GM12864 (cell line): ENCODE results near the gene HTRA3.
A peak's percentile ranks its signal among the peaks of the same experiment; 100 is the strongest.

Experiments
- DNase-seq: peaks from one replicate; pipeline ENCODE4 v3.0.0-alpha.2; 2011; ENCODE audit warnings: low read depth
- H3K4me3 ChIP-seq: 2 replicates; pipeline ENCODE4 v1.5.1; 2011; ENCODE audit warnings: mild to moderate bottlenecking, low read depth, low read length, control low read depth
- CTCF ChIP-seq: IDR thresholded peaks from 2 replicates; pipeline ENCODE4 v1.5.1; 2011; ENCODE audit warnings: low read depth, mild to moderate bottlenecking, moderate library complexity, low read length, control low read depth, inconsistent platforms; ENCODE audit errors: missing control alignments

HTRA3 gene

DNA sequence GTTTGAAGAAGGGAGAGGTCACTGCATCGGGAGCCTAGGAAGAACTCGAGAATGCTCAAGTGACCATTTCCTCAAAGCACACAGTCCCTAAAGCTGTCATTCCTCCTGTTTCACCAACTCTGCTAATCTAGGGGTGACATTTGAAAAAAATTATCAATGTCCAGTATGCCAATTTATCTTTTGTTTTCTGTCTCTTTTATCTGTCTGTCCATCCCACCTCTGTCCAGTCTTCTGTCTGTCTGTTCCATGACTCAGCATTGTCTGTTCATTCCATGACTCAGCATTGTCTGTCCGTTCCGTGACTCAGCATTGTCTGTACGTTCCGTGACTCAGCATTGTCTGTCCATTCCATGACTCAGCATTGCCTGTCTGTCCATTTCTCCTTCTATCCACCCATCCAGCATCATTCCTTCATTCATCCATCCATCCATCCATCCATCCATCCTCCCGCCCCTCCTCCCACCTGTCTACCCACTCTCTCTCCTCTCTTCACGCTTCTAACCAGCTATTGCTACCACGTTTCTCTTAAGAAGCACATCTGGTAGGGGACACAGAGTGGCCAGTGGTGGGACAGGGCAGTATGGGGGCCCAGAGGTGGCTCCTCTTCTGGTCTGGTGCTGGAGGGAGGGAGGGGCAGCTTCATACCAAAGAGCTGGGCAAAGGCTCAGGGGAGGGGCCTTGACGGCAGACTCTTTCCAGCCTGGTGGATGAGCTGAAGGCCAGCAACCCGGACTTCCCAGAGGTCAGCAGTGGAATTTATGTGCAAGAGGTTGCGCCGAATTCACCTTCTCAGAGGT lies 34.1 kb downstream of the HTRA3 start:
- no peak for TF ChIP-seq CTCF
- DNase-seq = peak; percentile 10

DNA sequence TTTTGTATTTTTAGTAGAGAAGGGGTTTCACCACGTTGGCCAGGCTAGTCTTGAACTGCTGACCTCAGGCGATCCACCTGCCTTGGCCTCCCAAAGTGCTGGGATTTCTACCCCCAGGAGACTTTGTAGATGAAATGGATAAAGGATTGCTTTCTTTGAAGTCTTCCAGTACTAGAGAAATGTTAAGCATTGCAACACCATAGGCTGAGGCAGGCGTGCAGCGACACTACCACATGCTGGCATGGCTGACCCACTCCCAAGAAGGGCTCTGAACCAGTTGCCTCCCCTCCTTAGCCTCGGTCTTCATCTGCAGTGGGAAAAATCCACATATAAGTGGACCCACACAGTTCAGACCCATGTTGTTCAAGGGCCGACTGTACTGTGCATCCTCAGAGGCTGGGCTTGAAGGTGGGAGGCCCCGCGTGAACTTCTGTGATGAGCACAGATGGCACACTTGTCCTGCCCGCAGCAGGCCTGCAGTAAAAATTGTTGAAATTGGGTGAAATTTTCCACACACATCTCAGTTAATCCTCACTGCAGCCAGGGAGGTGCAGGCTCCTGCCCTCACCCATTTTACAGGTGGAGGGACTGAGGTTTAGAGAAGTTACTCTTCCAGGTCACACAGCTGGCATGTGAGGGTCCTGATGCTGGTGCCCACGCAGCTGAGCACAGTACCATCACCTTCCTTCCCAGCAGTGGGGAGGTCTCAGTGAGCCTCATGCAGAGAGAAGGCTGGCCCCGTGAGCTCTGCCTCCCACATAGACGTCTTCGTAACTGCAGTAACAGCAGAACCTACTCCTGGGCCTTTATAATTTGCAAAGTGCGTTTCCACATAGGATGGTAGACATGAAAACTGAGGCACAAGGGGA lies 35.5 kb downstream of the HTRA3 start:
- DNase-seq = no peak
- no peak overlapping the region for H3K4me3 ChIP-seq
- no peak for TF ChIP-seq CTCF

More for the DNA sequence above, 34.1 kb downstream of the HTRA3 start:
- H3K4me3 ChIP-seq = no peak overlapping the region

DNA sequence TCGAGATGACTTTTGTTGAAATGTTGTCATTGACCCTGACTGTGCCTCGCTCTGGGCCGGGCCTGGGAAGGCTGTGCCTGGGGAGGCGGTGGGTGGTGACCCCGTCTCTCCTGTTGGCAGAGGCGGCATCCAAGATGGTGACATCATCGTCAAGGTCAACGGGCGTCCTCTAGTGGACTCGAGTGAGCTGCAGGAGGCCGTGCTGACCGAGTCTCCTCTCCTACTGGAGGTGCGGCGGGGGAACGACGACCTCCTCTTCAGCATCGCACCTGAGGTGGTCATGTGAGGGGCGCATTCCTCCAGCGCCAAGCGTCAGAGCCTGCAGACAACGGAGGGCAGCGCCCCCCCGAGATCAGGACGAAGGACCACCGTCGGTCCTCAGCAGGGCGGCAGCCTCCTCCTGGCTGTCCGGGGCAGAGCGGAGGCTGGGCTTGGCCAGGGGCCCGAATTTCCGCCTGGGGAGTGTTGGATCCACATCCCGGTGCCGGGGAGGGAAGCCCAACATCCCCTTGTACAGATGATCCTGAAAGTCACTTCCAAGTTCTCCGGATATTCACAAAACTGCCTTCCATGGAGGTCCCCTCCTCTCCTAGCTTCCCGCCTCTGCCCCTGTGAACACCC lies 36.4 kb downstream of the HTRA3 start:
- no peak overlapping the region for H3K4me3 ChIP-seq
- no peak for TF ChIP-seq CTCF
- no peak for DNase-seq

DNA sequence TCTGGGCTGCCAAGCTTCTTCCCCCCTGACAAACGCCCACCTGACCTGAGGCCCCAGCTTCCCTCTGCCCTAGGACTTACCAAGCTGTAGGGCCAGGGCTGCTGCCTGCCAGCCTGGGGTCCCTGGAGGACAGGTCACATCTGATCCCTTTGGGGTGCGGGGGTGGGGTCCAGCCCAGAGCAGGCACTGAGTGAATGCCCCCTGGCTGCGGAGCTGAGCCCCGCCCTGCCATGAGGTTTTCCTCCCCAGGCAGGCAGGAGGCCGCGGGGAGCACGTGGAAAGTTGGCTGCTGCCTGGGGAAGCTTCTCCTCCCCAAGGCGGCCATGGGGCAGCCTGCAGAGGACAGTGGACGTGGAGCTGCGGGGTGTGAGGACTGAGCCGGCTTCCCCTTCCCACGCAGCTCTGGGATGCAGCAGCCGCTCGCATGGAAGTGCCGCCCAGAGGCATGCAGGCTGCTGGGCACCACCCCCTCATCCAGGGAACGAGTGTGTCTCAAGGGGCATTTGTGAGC lies 37.0 kb downstream of the HTRA3 start:
- H3K4me3 ChIP-seq = no peak overlapping the region
- no peak for TF ChIP-seq CTCF
- DNase-seq = no peak

GRCh38 chr4:8307121-8307520 lies 37.6 kb downstream of the HTRA3 start:
- H3K4me3 ChIP-seq = no peak overlapping the region
- no peak for DNase-seq
- no peak for TF ChIP-seq CTCF

DNA sequence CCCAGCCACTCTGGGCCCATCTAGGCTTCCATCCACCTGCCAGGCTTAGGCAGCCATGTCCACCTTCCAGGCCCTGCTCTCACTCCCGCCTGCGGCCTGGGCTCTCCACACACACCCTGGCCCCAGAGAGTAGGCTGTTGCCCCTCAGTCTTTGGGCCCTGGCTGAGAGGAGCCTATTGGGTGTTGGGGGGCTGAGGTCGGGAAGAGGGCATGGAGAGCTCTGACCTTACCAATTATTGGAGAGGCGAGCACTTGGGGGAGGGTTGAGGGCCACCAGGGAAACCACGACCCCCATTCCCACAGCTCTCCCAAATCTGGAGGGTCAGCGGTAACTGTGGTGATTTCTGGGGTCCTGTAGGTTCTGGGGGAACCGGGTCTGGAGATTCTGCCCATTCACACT lies 38.2 kb downstream of the HTRA3 start:
- no peak for TF ChIP-seq CTCF
- no peak for DNase-seq
- H3K4me3 ChIP-seq = no peak overlapping the region
